ENCODE measurements around the gene DLD.
"Not testable (repeated sequence)": the region's sequence is repeated elsewhere in the genome, so short reads cannot be mapped to it uniquely, and the experiment has no call there.

DLD gene

GRCh38 chr7:107890962-107891635 is at the start of gene DLD:
DLD (plus strand) TSS chr7:107891183; CDS start chr7:107891251, 68 bp downstream.
- peak; percentile 91 to 92 for DNase-seq (ENCODE audit: low read depth in 2 of 2)

GRCh38 chr7:107842213-107842612 is 48.8 kb upstream of the DLD start:
- DNase-seq (ENCODE audit: low read depth in 2 of 2), result no peak

- DNase-seq (ENCODE audit: low read depth in 2 of 2), result no peak
Measured at GRCh38 chr7:107843184-107843583, 47.8 kb upstream of the DLD start.

- DNase-seq (ENCODE audit: low read depth in 2 of 2), result no peak
Measured at GRCh38 chr7:107846324-107846723, 44.7 kb upstream of the DLD start.

- no peak for DNase-seq (ENCODE audit: low read depth in 2 of 2)
Measured at GRCh38 chr7:107847168-107847835, 43.7 kb upstream of the DLD start.

- not testable (repeated sequence) for DNase-seq (ENCODE audit: low read depth in 2 of 2)
Measured at GRCh38 chr7:107847836-107848175, 43.2 kb upstream of the DLD start.

- not testable (repeated sequence) for DNase-seq (ENCODE audit: low read depth in 2 of 2)
Measured at GRCh38 chr7:107848211-107848610, 42.8 kb upstream of the DLD start.

- DNase-seq (ENCODE audit: low read depth in 2 of 2), result no peak
Measured at GRCh38 chr7:107850216-107850615, 40.8 kb upstream of the DLD start.

- no peak for DNase-seq (ENCODE audit: low read depth in 2 of 2)
Measured at GRCh38 chr7:107850643-107851042, 40.3 kb upstream of the DLD start.

GRCh38 chr7:107854454-107854853 is 36.5 kb upstream of the DLD start:
- no peak for DNase-seq (ENCODE audit: low read depth in 2 of 2)

GRCh38 chr7:107854989-107855388 is 36.0 kb upstream of the DLD start:
- no peak for DNase-seq (ENCODE audit: low read depth in 2 of 2)

GRCh38 chr7:107856806-107857540 is 34.0 kb upstream of the DLD start:
- no peak for DNase-seq (ENCODE audit: low read depth in 2 of 2)

GRCh38 chr7:107857541-107857912 is 33.5 kb upstream of the DLD start:
- DNase-seq (ENCODE audit: low read depth in 2 of 2), result no peak

GRCh38 chr7:107858280-107858679 is 32.7 kb upstream of the DLD start:
- DNase-seq (ENCODE audit: low read depth in 2 of 2), result no peak

GRCh38 chr7:107860279-107860961 is 30.6 kb upstream of the DLD start:
- DNase-seq (ENCODE audit: low read depth in 2 of 2), result no peak

GRCh38 chr7:107860981-107861652 is 29.9 kb upstream of the DLD start:
- DNase-seq (ENCODE audit: low read depth in 2 of 2), result no peak

- peak; percentile 18 to 25 for DNase-seq (ENCODE audit: low read depth in 2 of 2)
Measured at GRCh38 chr7:107865956-107866775, 24.8 kb upstream of the DLD start.

GRCh38 chr7:107867858-107868466 is 23.0 kb upstream of the DLD start:
- DNase-seq (ENCODE audit: low read depth in 2 of 2), result no peak

GRCh38 chr7:107870427-107871000 is 20.5 kb upstream of the DLD start:
- no peak for DNase-seq (ENCODE audit: low read depth in 2 of 2)

- no peak for DNase-seq (ENCODE audit: low read depth in 2 of 2)
Measured at GRCh38 chr7:107874111-107874510, 16.9 kb upstream of the DLD start.

Measured in stimulated activated CD8-positive, alpha-beta memory T cell treated with anti-CD3 and anti-CD28 coated beads, Interleukin-15, amount 100 ng/mL, for 48 hours (primary cell).